Cardiac muscle cell (in vitro differentiated cells and primary cell): Measurements from ENCODE around the gene ADK. TPM values are rescaled to one million over a fixed set of nuclear protein-coding genes. Genes with fewer than 3 reads are reported as not detected.

Source experiments
- DNase-seq, 2 donors: peaks; one replicate each; pipeline versions ENCODE4 v3.0.0 to v3.0.0-alpha.2; 2010 to 2017; ENCODE audit warnings: low read depth in 1 of 2, low spot score in 1 of 2
- H3K27ac ChIP-seq: fragments of 200-600 bp; sonication (generic); 2 replicates; pipeline ENCODE4 v1.5.1; 2016
- H3K27me3 ChIP-seq: fragments of 200-600 bp; sonication (generic); 2 replicates; pipeline ENCODE4 v1.6.0; 2016; ENCODE audit warnings: control low read depth
- H3K36me3 ChIP-seq: fragments of 200-600 bp; sonication (generic); 2 replicates; pipeline ENCODE4 v1.5.1; 2016; ENCODE audit warnings: control low read depth
- H3K4me1 ChIP-seq: fragments of 200-600 bp; sonication (generic); 2 replicates; pipeline ENCODE4 v1.8.1; 2017; ENCODE audit warnings: low read depth, mild to moderate bottlenecking, mixed run types
- H3K4me3 ChIP-seq: fragments of 200-600 bp; sonication (generic); 2 replicates; pipeline ENCODE4 v1.5.1; 2016; ENCODE audit warnings: mild to moderate bottlenecking
- H3K9me3 ChIP-seq: fragments of 200-600 bp; sonication (generic); 2 replicates; pipeline ENCODE4 v1.5.1; 2017; ENCODE audit warnings: low read depth, mild to moderate bottlenecking, control low read depth
- polyA plus RNA-seq: library from polyadenylated mRNA; unstranded; fragments of >200 nt; fragmentation: Nextera tagmentation; extraction: Ambion mirVana; gene quantifications from 2 replicates; pipeline ENCODE4 v1.2.1, GENCODE V29; 2016
- total RNA-seq: library from RNA; depleted of rRNA; stranded (reverse); fragments of >200 nt; gene quantifications from 2 replicates; pipeline ENCODE4 v1.2.3, GENCODE V29; 2016
- TF ChIP-seq, protein P1 (sequence below): IDR thresholded peaks from 2 replicates; pipeline ENCODE4 v1.5.1; 2012; ENCODE audit warnings: low read depth, mild to moderate bottlenecking, low read length

Gene ADK
- total and polyA plus RNA-seq, 2 experiments from 2014 or later, result 24.8 to 57.4 TPM

DNA sequence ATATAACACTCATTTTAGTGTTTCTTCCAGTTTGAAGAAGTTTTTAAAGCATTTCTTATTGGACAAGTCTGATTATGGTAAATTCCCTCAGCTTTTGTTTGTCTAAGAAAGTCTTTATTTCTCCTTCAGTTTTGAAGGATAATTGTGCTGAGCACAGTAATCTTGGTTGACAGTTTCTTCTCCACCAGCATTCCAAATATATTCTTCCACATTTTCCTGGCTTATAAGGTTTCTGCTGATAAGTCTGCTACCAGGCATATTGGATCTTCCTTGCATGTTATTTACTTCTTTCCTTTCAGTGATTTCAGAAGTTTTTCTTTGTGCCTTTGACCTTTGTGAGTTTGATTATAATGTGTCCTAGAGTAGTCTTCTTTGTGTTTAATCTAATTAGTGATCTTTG, 210.7 kb downstream of the ADK start:
- peaks cover 27% of the 10 kb centered on the region for H3K4me1 ChIP-seq
- no peaks in the 10 kb centered on the region for H3K36me3 ChIP-seq
- TF ChIP-seq, protein P1, sequence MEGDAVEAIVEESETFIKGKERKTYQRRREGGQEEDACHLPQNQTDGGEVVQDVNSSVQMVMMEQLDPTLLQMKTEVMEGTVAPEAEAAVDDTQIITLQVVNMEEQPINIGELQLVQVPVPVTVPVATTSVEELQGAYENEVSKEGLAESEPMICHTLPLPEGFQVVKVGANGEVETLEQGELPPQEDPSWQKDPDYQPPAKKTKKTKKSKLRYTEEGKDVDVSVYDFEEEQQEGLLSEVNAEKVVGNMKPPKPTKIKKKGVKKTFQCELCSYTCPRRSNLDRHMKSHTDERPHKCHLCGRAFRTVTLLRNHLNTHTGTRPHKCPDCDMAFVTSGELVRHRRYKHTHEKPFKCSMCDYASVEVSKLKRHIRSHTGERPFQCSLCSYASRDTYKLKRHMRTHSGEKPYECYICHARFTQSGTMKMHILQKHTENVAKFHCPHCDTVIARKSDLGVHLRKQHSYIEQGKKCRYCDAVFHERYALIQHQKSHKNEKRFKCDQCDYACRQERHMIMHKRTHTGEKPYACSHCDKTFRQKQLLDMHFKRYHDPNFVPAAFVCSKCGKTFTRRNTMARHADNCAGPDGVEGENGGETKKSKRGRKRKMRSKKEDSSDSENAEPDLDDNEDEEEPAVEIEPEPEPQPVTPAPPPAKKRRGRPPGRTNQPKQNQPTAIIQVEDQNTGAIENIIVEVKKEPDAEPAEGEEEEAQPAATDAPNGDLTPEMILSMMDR, result no peak
- H3K27me3 ChIP-seq, result no peaks in the 10 kb centered on the region
- H3K4me3 ChIP-seq, result no peak overlapping the region
- no peak overlapping the region for H3K27ac ChIP-seq
- no peak for DNase-seq
- H3K9me3 ChIP-seq, result no peaks in the 10 kb centered on the region

DNA sequence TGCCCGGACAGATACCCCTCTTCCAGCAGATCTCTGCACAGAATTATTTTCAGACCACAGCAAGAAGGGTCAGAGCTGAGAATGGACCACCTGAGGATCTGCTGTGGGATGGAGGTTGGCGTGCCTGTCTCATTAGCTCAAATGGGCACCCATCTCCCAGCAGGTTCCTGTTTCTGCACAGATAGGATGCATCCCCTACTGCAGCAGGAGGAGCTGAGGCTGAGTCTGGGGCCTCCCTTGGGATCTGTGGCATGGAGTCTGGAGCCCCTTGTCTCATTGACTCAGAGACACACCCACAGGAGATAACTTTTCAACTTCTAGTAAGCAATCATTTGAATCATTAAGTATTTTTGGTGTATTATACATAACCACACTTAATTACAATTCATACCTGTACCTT, 212.7 kb downstream of the ADK start:
- no peaks in the 10 kb centered on the region for H3K9me3 ChIP-seq
- H3K27ac ChIP-seq, result peak overlapping the region; percentile 87
- no peak overlapping the region for H3K4me3 ChIP-seq
- peaks cover 27% of the 10 kb centered on the region for H3K4me1 ChIP-seq
- no peaks in the 10 kb centered on the region for H3K27me3 ChIP-seq
- no peaks in the 10 kb centered on the region for H3K36me3 ChIP-seq
- TF ChIP-seq, protein P1, result no peak
- DNase-seq, result peak in 1 of 2 donors; percentile 13

DNA sequence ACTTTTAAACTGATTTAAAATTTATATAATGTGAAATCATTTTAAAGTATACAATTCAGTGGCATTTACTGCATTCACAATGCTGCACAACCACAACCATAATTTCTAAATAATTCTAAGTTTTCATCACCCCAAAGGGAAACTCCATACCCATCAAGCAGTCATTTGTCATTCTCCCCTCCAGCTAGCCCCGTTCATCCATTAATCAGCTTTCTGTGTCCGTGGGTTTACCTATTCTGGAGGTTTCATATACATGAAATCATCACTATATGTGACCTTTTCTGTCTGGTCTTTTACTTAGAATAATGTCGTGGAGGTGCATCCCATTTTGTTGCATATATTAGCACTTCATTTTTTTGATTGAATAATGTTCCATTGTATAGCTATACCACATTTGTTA, 214.1 kb downstream of the ADK start:
- Histone ChIP-seq H3K27me3 (no peaks in the 10 kb centered on the region), H3K4me1 (peaks cover 27% of the 10 kb centered on the region), H3K27ac (peak overlapping the region; percentile 87), H3K9me3 (no peaks in the 10 kb centered on the region), H3K4me3 (no peak overlapping the region), H3K36me3 (no peaks in the 10 kb centered on the region)
- TF ChIP-seq, protein P1, result no peak
- no peak for DNase-seq

DNA sequence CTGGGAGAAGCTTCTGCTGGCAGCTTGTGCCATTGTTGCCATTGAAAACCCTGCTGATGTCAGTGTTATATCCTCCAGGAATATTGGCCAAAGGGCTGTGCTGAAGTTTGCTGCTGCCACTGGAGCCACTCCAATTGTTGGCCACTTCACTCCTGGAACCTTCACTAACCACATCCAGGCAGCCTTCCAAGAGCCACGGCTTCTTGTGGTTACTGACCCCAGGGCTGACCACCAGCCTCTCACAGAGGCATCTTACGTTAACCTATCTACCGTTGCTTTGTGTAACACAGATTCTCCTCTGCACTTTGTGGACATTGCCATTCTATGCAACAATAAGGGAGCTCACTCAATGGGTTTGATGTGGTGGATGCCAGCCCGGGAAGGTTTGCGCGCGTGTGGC, 220.7 kb downstream of the ADK start:
- Histone ChIP-seq H3K36me3 (no peaks in the 10 kb centered on the region), H3K9me3 (no peaks in the 10 kb centered on the region), H3K27me3 (no peaks in the 10 kb centered on the region), H3K4me1 (no peaks in the 10 kb centered on the region), H3K27ac (no peak overlapping the region), H3K4me3 (no peak overlapping the region)
- TF ChIP-seq, protein P1, result no peak
- DNase-seq, result peak in 1 of 2 donors; percentile 72

DNA sequence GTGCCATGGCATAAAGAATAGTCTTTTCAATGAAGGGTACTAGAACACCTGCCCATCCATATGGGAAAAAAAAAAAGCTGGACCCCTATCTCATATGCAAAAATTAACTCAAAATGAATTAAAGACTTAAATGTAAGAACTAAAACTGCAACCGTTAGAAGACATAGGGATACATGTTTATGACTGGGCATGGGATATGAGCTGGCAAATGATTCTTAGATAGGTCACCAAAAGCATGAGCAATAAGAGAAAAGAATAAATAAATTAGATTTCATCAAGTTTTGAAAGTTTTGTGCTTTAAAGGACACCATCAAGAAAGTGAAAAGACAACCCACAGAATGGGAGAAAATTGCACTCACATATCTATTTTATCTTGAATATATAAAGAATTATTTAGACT, 222.0 kb downstream of the ADK start:
- Histone ChIP-seq H3K4me3 (no peak overlapping the region), H3K4me1 (no peaks in the 10 kb centered on the region), H3K9me3 (no peaks in the 10 kb centered on the region), H3K27ac (no peak overlapping the region), H3K27me3 (no peaks in the 10 kb centered on the region), H3K36me3 (no peaks in the 10 kb centered on the region)
- TF ChIP-seq, protein P1, result no peak
- no peak for DNase-seq

DNA sequence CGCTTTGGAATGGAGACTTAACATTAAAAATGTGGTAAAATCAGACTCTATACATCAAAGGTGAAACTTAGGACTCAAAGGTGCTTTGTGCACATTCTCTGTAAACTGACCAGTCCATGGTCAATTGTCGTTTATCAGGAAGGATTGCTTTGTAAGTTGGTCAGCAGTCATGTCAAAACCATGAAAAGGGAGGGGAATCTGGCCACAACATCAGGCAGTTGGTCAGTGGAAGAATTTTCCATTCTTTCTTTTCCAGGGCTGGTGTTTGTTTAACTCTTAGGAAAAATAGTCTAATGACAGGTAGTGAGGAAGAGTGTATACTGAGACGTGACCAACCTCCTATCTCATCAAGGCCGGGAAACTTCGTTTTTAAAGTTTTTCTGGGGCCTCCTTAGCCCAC, 226.5 kb downstream of the ADK start:
- H3K27me3 ChIP-seq, result no peaks in the 10 kb centered on the region
- TF ChIP-seq, protein P1, result no peak
- DNase-seq, result no peak
- H3K9me3 ChIP-seq, result no peaks in the 10 kb centered on the region
- H3K4me1 ChIP-seq, result no peaks in the 10 kb centered on the region
- H3K36me3 ChIP-seq, result no peaks in the 10 kb centered on the region
- H3K4me3 ChIP-seq, result no peak overlapping the region
- H3K27ac ChIP-seq, result no peak overlapping the region
